Medulla oblongata (tissue), 1 donor: Measurements from ENCODE around the gene KCNIP1.

ENCODE experiments used
- DNase-seq: peaks from one replicate; pipeline ENCODE4 v3.0.0-alpha.2; 2015; ENCODE audit errors: extremely low spot score

The KCNIP1 gene

GRCh38 chr5:170503990-170504596 lies at the start of gene KCNIP1:
Gene KCNIP1, plus strand, starts transcription at chr5:170504020.
- peak; percentile 27 for DNase-seq

- DNase-seq = no peak
These were observed 40.4 kb upstream of the KCNIP1 start for GRCh38 chr5:170463426-170463825.

- no peak for DNase-seq
These were observed 39.3 kb upstream of the KCNIP1 start for GRCh38 chr5:170464280-170465127.

GRCh38 chr5:170466553-170466952 lies 37.3 kb upstream of the KCNIP1 start:
- no peak for DNase-seq

GRCh38 chr5:170466988-170467707 lies 36.7 kb upstream of the KCNIP1 start:
- no peak for DNase-seq

GRCh38 chr5:170468633-170469285 lies 35.1 kb upstream of the KCNIP1 start:
- no peak for DNase-seq

- DNase-seq = no peak
These were observed 34.4 kb upstream of the KCNIP1 start for GRCh38 chr5:170469414-170469813.

- no peak for DNase-seq
These were observed 33.5 kb upstream of the KCNIP1 start for GRCh38 chr5:170470275-170470674.

- DNase-seq = no peak
These were observed 32.9 kb upstream of the KCNIP1 start for GRCh38 chr5:170470808-170471404.

GRCh38 chr5:170471551-170472178 lies 32.2 kb upstream of the KCNIP1 start:
- DNase-seq = no peak

- DNase-seq = no peak
These were observed 30.2 kb upstream of the KCNIP1 start for GRCh38 chr5:170473642-170474041.

- no peak for DNase-seq
These were observed 29.1 kb upstream of the KCNIP1 start for GRCh38 chr5:170474489-170475274.

- peak; percentile 57 for DNase-seq
These were observed 28.4 kb upstream of the KCNIP1 start for GRCh38 chr5:170475294-170476000.

- no peak for DNase-seq
These were observed 27.1 kb upstream of the KCNIP1 start for GRCh38 chr5:170476704-170477103.

- no peak for DNase-seq
These were observed 25.9 kb upstream of the KCNIP1 start for GRCh38 chr5:170477906-170478305.

- no peak for DNase-seq
These were observed 25.5 kb upstream of the KCNIP1 start for GRCh38 chr5:170478306-170478705.

GRCh38 chr5:170479484-170479883 lies 24.3 kb upstream of the KCNIP1 start:
- peak; percentile 27 for DNase-seq

GRCh38 chr5:170480260-170480659 lies 23.6 kb upstream of the KCNIP1 start:
- no peak for DNase-seq

- no peak for DNase-seq
These were observed 22.0 kb upstream of the KCNIP1 start for GRCh38 chr5:170481849-170482248.

- no peak for DNase-seq
These were observed 21.3 kb upstream of the KCNIP1 start for GRCh38 chr5:170482511-170482910.
